ENCODE data around the gene ST3GAL5.

The ST3GAL5 gene

GRCh38 chr2:85888684-85889626, at the start of gene ST3GAL5:
ST3GAL5 (minus strand) TSS chr2:85888990; CDS start chr2:85888905, 85 bp downstream.
- peak within 1 kb of the TSS; percentile 76 for H3K27ac ChIP-seq

DNA sequence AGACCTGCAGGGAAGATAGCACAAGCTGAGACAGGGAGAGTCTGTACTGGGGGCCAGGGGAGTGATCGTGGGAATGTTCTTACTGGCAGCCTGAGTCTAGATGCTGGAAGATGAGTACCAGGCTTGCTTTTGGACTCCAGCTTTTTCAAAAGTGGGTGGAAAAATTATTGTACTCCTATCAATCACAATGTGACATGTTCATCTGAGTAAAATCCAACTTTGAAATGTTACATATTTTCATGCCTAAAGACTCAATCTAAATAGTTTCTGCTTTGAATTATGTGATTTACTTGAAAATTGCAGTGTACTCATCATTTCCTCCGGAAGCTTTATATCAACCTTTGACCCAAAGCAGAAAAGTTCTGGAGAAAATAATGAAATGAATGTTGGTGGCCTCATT, 49.7 kb upstream of the ST3GAL5 start:
- H3K27ac ChIP-seq: no peak overlapping the region
- TF ChIP-seq, protein P1, sequence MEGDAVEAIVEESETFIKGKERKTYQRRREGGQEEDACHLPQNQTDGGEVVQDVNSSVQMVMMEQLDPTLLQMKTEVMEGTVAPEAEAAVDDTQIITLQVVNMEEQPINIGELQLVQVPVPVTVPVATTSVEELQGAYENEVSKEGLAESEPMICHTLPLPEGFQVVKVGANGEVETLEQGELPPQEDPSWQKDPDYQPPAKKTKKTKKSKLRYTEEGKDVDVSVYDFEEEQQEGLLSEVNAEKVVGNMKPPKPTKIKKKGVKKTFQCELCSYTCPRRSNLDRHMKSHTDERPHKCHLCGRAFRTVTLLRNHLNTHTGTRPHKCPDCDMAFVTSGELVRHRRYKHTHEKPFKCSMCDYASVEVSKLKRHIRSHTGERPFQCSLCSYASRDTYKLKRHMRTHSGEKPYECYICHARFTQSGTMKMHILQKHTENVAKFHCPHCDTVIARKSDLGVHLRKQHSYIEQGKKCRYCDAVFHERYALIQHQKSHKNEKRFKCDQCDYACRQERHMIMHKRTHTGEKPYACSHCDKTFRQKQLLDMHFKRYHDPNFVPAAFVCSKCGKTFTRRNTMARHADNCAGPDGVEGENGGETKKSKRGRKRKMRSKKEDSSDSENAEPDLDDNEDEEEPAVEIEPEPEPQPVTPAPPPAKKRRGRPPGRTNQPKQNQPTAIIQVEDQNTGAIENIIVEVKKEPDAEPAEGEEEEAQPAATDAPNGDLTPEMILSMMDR (conservative IDR thresholded peaks at IDR 0.05): no peak

More at GRCh38 chr2:85888684-85889626, at the start of gene ST3GAL5:
- TF ChIP-seq, protein P1 (conservative IDR thresholded peaks at IDR 0.05): peak; percentile 89

- peak overlapping the region; percentile 59 for H3K27ac ChIP-seq
- TF ChIP-seq, protein P1 (conservative IDR thresholded peaks at IDR 0.05): no peak
These were observed 48.3 kb upstream of the ST3GAL5 start for GRCh38 chr2:85937069-85937439.

- H3K27ac ChIP-seq: peak overlapping the region; percentile 59
These were observed 47.8 kb upstream of the ST3GAL5 start for GRCh38 chr2:85936421-85937068.

GRCh38 chr2:85935746-85936208, 47.0 kb upstream of the ST3GAL5 start:
- H3K27ac ChIP-seq: peak overlapping the region; percentile 59
- TF ChIP-seq, protein P1 (conservative IDR thresholded peaks at IDR 0.05): no peak

More at GRCh38 chr2:85936421-85937068, 47.8 kb upstream of the ST3GAL5 start:
- TF ChIP-seq, protein P1 (conservative IDR thresholded peaks at IDR 0.05): no peak

GRCh38 chr2:85935170-85935745, 46.5 kb upstream of the ST3GAL5 start:
- TF ChIP-seq, protein P1 (conservative IDR thresholded peaks at IDR 0.05): no peak
- H3K27ac ChIP-seq: peak overlapping the region; percentile 59

Data from VCaP (cell line).